ENCODE results near the gene ALDH3B2.
"Not testable (repeated sequence)": the region's sequence is repeated elsewhere in the genome, so short reads cannot be mapped to it uniquely, and the experiment has no call there.

The ALDH3B2 gene

DNA sequence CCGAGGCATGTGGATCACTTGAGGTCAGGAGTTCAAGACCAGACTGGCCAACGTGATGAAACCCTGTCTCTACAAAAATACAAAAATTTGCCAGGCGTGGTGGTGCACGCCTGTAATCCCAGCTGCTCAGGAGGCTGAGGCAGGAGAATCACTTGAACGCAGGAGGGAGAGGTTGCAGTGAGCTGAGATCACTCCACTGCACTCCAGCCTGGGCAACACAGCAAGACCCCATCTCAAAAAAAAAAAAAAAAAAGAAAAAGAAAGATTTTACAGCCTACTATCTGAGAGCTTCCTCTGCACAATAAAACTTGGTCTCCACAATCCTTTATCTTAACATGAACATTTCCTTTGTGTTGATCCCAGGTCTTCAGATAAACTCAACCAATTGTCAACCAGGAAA lies 13.7 kb downstream of the ALDH3B2 start:
- not testable (repeated sequence) for DNase-seq

DNA sequence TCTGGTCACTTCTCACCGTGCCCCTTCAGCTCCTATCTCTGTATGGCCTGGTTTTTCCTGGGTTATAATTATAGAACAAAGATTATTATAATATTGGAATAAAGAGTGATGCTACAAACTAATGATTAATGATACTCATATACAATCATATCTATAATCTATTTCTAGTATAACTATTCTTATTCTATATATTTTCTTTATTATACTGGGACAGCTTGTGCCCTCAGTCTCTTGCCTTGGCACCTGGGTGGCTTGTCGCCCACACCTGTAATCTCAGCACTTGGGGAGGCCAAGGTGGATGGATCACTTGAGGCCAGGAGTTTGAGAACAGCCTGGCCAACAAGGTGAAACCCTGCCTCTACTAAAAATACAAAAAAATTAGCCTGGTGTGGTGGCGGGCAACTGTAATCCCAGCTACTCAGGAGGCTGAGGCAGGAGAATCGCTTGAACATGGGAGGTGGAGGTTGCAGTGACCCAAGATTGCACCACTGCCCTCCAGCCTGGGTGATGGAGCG lies 14.7 kb downstream of the ALDH3B2 start:
- not testable (repeated sequence) for DNase-seq

DNA sequence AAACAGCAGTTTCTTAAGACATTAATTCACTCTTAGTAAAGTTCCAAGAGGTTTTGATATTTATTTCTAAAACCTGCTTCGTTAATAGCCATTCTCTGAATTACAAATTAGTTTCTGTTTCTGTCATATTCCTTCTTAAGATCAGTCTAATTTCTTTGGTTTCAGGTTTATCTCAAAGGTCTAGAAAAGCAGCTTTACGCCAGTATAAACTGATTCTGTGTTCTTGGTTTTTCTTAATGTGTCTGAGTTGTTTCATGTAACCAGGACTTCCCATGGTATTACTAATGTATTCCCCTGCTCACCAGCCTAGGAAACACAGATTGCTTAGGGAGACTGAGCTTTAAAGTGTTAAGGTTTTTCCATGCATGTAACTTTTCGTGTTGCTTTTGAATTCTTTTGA lies 17.1 kb downstream of the ALDH3B2 start:
- no peak for DNase-seq

DNA sequence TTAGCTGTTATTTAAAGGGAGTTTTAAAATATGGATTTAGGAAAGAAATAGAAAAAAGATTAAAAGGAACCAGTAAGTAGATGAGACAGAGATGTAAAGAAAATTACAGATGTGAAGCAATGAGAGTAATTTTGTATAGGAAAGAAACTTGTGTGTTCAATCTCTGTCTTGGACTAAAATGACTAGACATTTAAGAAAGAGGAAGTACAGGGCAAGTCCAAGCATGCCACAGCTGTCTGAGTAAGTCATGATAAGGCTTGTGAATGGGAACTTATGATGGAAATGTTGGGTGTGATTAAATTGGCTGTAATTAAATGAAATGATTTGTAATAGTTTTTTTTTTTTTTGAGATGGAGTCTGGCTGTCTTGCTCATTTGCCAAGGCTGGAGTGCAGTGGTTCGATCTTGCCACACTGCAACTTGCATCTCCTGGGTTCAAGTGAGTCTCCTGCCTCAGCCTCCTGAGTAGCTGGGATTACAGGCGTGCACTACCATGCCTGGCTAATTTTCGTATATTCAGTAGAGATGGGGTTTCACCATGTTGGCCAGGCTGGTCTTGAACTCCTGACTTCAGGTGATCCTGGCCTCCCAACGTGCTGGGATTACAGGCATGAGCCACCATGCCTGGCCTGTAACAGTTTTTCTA lies 18.0 kb downstream of the ALDH3B2 start:
- no peak for DNase-seq

DNA sequence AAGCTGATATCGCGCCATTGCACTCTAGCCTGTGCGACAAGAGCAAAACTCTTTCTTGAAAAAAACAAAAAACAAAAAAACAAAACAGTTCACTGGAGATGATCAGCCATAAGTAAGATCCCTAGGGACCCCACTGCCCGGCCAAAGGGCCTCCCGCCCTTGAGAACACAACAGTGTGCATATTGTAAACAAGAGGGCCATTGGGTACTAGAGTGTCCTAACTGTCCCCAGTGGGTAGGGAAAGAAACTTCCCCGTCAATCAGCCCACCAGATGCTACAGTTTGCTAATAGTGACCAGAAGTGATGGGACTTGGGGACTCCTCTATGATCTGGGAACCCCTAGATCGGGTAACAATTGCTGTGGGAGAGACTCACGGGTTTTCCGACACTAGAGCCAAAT lies 20.2 kb downstream of the ALDH3B2 start:
- DNase-seq: no peak

DNA sequence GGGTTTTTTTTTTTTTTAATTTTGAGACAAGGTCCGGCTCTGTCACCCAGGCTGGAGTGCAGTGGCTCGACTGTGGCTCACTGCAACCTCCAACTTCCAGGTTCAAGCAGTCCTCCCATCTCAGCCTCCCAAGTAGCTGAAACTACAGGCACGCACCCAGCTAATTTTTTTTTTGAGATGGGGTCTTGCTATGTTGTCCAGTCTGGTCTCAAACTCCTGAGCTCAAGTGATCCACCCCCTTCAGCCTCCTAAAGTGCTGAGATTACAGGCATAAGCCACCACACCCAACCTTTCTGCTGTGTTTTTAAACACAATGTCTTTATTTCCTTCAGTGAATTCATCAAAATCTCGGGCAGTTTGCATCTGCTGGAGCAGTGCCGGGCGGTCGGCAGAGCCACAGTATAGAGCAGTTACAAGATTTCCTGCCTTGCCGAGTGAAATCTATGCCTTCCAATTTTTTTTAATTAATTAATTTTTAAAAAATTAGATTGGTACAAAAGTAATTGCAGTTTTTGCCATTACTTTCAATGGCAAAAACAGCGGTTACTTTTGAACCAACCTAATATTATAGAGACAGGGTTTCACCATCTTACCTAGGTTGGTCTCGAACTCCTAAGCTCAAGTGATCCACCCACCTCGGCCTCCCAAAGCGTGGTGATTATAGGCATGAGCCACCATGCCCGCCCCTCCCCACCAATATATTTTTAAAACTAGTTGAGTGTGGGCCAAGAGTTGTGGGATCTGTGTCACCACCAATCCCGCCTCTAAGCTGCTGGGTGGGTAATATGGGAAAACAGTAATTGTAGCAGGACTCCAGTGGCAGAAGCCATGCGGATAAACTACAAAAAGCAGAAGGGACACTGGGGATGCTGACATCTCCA lies 21.2 kb downstream of the ALDH3B2 start:
- no peak for DNase-seq

DNA sequence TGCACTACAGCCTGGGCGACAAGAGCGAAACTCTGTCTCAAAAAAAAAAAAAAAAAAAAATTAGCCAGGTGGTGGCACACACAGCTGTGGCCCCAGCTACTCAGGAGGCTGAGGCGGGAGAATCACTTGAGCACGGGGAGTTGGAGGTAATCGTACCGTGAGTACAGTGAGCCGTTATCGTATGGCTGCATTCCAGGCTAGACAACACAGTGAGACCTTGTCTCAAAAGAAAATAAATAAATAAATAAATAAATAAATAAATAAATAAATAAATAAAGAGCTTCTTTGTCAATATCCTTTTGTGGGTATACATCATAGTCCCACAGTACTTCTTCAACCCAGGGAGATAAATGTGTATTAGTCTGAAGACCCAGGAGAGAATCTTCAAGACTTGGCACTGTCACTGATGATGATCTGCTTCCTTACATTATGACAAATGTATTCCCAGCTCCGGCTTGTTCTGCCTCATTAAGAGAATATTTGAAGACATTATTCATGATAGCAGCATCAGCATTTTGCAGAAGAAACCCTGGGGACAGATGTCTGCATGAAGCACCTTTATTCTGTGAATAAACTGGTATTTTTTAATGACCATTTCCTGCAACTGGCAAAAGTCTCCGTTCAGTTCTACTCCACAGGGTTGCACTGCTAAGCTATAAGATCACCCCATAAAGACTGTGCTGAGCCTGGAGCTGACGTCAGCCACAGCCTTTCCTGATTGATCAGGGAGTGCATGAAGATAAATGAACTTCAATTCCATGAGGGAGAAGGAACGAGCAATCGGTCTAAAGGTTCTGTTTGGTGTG lies 22.2 kb downstream of the ALDH3B2 start:
- DNase-seq: no peak

DNA sequence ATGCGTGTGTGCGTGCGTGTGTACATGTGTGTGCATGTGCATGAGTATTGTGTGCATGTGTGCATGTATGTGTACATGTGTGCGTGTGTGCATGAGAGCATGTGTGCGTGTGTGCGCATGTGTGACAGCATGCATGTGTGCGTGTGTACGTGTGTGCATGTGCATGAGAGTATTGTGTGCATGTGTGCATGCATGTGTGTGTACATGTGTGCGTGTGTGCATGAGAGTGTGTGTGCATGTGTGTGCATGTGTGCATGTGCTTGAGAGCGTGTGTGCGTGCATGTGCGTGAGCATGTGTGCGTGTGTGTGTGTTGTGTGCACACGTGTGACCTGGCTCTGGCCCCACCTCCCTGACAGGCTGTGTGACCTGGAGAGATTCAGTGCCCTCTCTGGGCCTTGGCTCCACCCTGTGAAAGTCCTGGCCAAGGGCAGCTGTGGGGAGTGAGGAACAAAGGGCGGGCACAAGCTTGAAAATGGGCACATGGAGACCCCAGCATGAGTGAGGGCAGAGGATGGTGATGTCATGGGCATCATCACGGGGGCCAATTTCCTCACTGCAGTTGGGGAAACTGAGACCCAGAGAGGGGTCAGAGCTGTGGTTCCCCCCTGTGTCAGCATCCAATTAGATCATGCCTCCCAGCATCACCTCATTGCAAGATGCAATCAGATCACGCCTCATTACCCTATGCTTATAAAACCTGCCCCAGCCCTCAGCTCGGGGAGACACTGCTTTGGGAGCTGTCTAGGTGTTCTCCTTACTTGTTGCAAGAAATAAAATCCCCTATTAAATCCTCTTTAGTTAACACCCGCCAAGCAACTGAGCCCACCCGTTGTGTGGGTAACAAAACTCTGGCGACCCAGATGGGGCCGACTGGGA lies 24.6 kb downstream of the ALDH3B2 start:
- DNase-seq: no peak

DNA sequence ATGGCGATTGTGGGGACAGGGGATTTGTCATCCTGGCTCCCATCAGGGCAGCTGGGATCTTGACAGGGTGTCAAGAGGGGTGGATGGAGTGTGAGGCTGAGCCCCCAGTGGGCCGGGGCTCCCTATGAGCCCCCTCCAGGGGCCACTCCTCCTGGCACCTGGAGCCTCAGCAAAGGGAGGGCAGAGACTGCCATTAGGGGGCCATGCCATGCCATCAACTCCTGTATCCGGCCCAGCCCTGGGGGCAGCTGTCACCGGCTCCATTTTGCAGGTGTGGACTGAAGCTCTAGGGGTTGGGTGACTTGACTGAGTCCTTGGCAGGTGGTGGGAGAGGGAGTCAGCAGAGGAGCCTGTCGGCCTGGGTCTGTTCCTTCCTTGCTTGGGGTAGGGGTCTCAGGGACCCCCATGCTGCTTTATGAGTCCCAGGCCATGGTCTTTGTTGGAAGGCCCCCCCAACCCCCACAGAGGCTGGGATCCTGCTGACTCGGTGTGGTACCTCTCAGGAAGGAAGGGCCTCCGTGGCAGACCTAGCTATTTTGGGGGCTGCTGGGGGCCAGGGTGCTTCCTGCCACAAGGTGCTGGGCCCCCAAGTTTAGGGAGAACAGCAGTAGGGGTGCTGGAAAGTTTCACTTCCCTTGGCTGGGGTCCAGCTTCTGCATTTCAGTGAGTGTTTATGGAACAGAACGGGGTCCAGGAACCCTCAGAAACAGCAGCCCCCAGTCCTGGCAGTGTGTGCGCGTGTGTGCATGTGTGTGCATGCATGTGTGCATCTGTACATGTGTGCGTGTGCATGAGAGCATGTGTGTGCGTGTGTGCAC lies 25.4 kb downstream of the ALDH3B2 start:
- no peak for DNase-seq

DNA sequence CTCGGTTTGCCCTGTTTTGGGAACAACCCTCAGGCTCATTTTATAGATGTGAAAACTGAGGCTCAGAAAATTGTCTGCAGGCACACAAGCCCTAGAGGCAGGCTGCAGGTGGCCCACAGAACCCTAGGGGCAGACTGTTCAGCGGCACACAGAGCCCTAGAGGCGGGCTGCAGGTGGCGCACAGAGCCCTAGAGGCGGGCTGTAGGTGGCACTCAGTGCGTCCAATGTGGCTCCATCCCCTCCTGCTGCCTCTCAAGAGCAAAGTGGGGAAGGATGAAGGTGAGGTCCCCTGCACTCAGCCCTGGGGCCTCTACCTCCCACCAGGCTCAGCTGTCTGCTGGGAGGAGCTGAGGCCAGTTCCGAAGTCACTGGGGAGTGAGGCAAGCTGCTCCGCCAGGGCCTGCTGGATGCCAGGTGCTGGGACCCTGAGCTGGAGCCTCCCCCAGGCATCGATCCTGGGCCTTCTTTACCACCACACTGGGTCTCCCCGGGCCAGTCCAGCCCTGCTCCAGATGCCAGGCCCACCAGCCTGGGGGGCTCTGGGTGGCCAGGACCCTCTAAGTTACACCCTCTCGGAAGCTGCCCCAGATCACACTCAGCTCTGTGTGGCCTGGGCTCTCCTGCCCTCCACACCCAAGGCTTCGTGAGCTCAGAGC lies 26.2 kb downstream of the ALDH3B2 start:
- DNase-seq: no peak

DNA sequence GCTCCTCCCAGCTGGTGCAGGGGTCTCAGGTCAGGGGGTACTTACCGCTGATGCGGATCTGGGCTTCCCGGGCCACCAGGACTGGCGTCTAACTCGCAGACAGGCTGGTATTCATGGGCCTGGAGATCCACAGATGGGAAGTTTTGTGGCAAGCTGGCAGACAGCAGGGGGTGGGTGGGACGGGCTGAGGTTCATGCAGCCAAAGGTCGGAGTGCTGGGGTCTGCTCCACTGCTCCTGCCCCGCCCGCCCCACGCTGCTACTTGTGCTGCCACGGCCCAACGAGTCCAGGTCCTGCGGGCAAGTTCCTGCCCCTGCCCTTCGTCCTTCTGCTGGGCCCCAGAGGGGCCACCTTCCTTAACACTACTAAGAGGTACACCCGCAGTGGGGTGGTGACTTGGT lies 27.0 kb downstream of the ALDH3B2 start:
- no peak for DNase-seq

DNA sequence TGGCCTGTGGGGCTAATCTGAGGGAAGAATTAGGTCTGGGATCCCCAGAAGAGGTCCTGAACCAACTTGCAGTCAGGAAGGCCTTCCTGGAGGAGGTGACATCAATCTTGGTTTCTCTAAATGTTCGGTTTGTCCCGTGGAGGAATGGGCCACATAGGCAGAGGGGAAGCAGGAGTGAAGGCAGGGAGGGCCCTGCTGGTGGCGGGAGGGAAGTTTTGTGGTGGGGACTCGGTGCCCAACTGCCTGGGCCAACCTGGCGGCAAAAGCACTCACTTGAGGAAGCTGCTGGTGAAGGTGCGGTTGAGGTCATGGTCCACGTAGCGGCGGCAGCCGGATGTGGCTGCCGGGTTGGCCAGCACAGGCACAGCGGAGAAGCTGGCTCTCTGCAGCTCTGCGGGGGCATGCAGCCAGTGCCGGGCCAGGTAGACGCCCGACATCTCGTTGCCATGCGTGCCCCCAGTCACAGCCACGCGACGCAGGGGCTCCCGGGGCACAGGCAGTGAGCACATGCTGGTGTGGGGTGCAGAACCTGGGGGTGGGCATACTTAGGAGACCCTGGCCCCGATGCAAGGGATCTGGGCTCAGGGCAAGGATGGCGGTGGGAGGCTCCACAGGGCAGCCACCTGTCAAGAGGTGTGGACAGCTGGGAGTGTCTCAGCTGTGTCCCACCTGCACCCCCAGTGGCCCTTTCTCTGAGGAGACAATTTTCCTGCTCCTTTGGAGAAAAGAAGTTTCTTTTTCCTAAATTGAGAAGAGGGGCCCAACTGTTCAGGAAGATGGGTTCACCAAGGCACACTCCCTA lies 27.7 kb downstream of the ALDH3B2 start:
- DNase-seq: no peak

DNA sequence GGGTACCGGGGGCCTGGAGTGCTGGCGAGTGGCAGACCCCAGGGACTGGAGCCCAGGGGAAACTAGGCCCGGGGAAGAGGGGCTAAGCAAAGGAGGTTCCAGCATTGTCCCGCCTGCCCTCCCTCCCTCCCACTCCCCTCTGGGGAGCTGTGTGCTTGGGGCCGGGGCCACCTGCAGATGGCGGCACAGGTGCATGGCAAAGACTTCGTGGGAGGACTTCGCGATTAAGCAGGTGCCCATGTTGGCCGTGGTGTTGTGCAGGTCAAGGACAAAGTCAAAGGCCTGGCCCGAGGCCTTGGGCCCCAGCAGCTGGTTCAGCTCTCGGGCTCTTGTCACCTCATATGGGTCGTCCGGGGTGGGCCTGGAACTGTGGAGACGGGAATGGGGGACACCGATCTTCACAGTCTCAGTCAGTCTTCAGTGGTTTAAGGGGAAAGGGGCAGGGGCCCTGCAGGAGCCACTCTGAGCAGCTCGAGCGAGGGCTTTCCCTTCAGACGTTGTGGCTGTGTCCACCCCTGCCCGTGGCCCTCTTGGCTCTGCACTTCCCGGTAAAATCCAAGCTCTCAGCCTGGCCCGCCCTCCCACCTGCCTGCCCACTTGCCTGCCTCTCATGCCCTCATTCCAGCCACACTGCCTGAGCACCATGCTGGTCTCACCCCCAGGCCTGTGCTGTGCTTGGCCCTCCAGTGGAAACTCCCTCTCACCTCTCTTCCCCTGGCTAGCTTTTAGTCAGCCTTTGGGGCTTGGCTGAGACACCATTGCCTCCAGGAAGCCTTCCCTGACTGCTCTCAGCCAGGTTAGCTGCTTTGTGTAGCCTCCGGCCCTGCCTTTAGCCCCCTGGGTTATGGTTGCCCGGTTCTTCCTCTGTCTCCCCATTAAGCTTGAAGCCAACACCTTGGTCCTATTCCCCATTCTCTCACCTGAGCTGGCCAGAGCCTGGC lies 28.6 kb downstream of the ALDH3B2 start:
- no peak for DNase-seq

DNA sequence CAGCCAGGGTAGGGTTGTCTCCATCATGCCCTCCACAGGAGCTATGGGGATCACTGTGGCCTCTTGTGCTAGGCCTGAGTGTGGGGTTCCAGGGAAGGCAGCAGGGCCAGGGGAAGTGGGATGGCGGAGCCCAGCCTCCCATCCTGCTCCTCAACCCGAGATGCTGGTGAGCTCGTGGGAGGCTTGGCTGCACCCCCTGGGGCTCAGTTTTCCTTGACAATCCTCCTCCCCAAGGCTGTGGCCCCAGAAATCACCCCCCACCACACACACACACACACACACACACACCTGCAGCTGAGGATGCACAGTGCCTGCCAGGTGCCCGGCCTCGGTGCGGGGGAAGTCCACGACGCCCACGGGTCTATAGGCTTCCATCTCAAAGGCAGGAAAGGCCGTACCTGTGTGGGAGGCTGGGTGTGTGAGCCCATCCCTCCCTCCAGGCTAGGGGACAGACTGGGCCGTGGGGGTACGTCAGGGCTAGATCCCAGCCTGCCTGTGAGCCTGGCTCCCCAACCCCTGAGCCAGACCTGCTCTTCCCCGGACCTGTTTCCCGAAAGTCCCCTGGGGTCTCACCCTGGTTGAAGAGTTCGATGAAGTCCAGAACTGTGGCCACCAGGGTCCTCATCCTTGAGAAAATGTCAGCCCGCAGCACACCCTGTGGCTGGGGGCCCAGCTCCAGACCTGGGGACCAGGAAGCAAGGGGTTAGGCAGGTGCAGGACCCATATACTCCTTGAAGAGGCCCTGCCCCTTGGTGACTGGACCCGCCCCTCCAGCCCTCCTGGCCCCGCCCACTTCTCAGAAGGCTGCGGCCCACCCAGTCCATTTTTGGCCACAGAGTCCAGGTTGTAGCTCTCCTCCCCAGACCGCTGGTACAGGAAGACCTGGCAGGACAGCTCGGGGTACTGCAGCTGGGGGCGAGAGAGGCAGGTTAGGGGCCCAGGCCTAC lies 29.7 kb downstream of the ALDH3B2 start:
- DNase-seq: no peak

DNA sequence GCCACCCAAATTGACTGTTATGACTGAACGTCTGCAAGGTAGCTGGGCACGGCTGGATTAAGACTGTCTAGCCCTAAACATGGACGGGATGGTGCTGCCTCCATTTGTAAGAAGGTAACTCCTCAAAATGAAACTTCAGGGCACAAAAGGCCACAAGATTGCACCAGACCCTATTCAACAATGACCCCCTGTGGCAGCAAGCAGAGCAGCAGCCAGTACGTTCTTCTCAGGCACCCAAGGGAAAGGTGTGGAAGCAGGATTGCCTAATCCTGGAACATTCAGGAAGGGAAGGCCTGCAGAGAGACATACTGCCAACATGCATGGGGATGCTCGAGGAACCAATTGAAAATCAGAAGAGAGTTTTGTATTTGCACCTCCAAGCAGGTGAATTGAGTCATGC lies 30.4 kb downstream of the ALDH3B2 start:
- no peak for DNase-seq

DNA sequence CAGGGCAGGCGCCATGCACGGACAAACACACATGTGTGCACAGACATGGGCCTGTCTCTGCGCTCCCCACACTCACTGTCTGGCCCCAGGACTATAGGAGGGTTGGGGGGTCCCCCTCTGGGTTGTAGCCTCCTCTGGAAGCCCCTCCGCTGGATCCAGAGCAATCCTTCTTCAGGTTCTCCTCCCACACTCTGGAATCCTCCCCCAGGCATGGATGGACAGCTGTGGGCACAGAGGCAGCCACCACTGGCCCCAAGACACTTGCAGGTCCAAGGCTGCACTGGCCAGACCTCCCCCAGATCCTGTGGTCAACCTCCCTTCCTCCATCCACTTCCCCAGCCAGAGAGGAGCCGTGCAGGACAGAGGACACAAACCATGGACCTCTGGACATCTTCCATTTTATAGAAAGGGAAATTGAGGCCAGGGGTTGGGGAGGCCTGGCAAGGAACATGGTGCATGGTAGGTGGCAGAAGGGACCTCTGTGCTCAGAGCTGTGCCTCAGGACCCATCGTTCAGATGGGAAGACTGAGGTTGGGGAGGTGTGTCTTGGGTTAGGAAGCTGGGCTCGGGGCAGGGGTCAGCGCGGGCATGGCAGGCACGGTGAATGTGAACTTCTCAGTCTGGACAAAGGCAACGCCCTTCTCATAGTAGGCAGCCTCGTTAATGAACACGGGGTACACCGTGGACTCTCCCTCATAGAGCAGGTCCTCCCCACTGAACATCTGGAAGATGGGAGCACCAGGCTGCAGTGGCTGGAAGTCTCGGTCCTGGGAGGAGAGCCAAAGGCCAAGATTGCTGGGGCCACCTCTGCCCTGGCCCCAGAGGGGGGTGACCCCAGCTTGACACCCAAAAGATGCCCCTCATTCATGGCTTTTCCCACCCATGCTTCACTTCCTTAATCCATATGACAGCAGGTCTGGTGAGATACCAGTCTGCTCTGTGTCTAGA lies 32.0 kb downstream of the ALDH3B2 start:
- no peak for DNase-seq
